Dermis microvascular lymphatic vessel endothelial cell (primary cell): Measurements from ENCODE around the gene GAGE10. TPM values are rescaled to one million over a fixed set of nuclear protein-coding genes. Genes with fewer than 3 reads are reported as not detected.
"Not testable (repeated sequence)": the region's sequence is repeated elsewhere in the genome, so short reads cannot be mapped to it uniquely, and the experiment has no call there.

Experiments
- DNase-seq, 2 donors: peaks; one replicate each; pipeline versions ENCODE4 v3.0.0 to v3.0.0-alpha.2; 2010; ENCODE audit warnings: low read depth in 2 of 2
- total RNA-seq: library from RNA; depleted of rRNA; stranded (reverse); fragments of >200 nt; gene quantifications from 2 replicates; pipeline ENCODE4 v1.2.1, GENCODE V29; 2014

GAGE10 gene
- total RNA-seq, 1 donor from 2014 or later: not detected

DNA sequence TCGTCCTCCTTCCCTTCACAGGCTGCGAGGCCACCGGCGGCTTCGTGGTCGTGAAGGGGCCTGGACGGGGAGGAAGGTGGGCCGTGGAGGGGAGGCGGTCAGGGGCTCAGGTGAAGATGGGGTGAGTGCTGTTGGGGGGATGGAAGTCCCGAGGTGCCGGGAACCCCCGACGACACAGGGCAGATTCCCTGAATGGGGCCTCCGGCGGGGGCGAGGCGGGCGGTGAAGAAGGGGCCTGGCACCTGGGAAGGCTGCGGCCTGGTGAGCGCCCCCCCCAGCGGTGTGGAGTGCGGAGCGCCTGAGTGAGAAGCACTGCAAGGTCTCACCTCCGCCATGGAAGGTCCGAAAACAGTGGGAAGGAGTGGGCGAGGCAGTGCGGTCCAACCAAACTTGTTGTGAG, 18.8 kb downstream of the GAGE10 start:
- DNase-seq: not testable (repeated sequence)

- not testable (repeated sequence) for DNase-seq
These were observed 20.3 kb downstream of the GAGE10 start for GRCh38 chrX:49323735-49324134.

DNA sequence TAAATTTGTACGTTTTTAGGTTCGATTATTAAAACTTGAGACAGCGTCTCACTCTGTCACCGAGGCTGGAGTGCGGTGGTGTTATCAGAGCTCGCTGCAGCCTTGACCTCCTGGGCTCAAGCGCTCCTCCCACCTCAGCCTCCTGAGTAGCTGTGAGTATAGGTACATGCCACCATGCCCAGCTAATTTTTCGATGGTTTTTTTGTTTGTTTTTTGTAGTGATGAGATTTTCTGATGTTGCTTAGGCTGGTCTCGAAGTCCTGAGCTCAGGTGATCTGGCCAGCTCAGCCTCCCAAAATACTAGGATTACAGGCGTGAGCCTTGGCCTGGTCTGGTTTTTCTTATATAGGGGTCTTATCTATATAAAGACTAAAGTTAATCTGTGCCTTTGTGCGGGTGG, 27.0 kb downstream of the GAGE10 start:
- not testable (repeated sequence) for DNase-seq

- not testable (repeated sequence) for DNase-seq
These were observed 27.8 kb downstream of the GAGE10 start, which contains the start of gene GAGE13 for GRCh38 chrX:49331282-49331681. GAGE13 (plus strand) TSS chrX:49331582; CDS start chrX:49332738, 1,156 bp downstream.

DNA sequence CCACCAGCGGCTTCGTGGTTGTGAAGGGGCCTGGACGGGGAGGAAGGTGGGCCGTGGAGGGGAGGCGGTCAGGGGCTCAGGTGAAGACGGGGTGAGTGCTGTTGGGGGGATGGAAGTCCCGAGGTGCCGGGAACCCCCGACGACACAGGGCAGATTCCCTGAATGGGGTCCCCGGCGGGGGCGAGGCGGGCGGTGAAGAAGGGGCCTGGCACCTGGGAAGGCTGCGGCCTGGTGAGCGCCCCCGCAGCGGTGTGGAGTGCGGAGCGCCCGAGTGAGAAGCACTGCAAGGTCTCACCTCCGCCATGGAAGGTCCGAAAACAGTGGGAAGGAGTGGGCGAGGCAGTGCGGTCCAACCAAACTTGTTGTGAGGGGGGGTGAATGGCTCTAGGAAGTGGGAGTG, 28.4 kb downstream of the GAGE10 start:
- DNase-seq: not testable (repeated sequence)

DNA sequence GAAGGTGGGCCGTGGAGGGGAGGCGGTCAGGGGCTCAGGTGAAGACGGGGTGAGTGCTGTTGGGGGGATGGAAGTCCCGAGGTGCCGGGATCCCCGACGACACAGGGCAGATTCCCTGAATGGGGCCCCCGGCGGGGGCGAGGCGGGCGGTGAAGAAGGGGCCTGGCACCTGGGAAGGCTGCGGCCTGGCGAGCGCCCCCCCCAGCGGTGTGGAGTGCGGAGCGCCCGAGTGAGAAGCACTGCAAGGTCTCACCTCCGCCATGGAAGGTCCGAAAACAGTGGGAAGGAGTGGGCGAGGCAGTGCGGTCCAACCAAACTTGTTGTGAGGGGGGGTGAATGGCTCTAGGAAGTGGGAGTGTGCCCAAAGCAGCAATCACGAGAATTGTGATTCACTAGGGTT, 38.0 kb downstream of the GAGE10 start:
- not testable (repeated sequence) for DNase-seq

DNA sequence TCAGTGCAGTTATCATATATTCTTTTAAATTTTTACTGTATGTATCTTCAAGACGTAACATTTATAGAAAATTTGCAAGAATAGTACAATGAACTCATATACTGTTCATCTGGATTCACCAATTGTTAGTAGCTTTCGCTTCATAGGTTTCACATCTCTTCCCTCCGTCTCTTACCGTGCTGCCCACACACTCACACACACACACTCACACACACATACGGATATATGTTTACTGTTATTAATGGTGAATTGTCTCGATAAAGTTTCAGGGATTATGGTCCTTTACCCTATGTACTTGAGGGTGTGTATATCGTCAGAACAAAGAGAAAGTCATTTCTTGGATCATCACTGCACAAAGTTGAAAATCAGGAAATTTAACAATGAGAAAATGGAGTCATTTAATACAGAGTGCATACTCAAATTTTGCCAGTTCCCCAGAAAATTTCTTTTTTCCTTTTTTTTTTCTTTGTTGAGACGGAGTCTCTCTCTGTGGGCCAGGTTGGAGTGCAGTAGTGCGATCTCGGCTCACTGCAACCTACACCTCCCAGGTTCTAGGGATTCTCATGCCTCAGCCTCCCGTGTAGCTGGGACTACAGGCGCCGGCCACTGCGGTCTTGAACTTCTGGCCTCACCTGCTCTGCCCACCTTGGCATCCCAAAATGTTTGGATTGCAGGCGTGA, 41.2 kb downstream of the GAGE10 start:
- not testable (repeated sequence) for DNase-seq

- not testable (repeated sequence) for DNase-seq
These were observed 42.0 kb downstream of the GAGE10 start for GRCh38 chrX:49345402-49345801.

DNA sequence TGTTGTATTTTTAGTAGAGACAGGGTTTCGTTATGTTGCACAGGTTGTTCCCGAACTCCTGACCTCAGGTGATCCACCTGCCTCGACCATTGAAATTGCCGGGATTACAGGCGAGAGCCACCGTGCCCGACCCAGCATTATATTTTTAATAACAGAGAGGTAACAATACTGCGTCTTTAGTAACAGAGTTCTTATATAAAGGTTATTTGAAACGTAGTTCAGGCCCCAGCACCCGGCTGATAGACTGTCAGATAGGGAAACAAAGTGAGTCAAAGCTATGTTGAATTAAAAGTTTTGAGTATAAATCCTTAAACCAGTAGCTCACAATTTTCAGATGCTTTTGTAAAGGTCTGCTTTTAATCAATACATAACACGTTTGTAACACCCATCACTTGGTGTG, 42.7 kb downstream of the GAGE10 start:
- DNase-seq: not testable (repeated sequence)

Other genes with a start within 250 kb of the GAGE10 start
- 0.39 and 1.6 TPM in 2 replicates for gene CCDC120, start 244.6 kb upstream of the GAGE10 start, total RNA-seq
- 2.8 and 5.4 TPM in 2 replicates for gene PRAF2, start 229.6 kb upstream of the GAGE10 start, total RNA-seq
- gene WDR45, start 223.8 kb upstream of the GAGE10 start, total RNA-seq: 16.0 and 18.7 TPM in 2 replicates
- gene GPKOW, start 179.9 kb upstream of the GAGE10 start, total RNA-seq: 16.8 and 19.1 TPM in 2 replicates
- 0.39 and 0.51 TPM in 2 replicates for gene MAGIX, start 140.9 kb upstream of the GAGE10 start, total RNA-seq
- 12.0 and 12.2 TPM in 2 replicates for gene PLP2, start 131.7 kb upstream of the GAGE10 start, total RNA-seq
- gene PRICKLE3, start 117.3 kb upstream of the GAGE10 start, total RNA-seq: 3.0 and 4.4 TPM in 2 replicates
- 0.13 TPM in 2 replicates for gene SYP, start 103.5 kb upstream of the GAGE10 start, total RNA-seq
- under 0.01 TPM in 2 replicates for gene CACNA1F, start 70.3 kb upstream of the GAGE10 start, total RNA-seq
- gene CCDC22, start 68.2 kb upstream of the GAGE10 start, total RNA-seq: 7.6 and 8.5 TPM in 2 replicates
- not detected in 2 replicates for gene FOXP3, start 38.9 kb upstream of the GAGE10 start, total RNA-seq
- 1.0 and 3.2 TPM in 2 replicates for gene PPP1R3F, start 33.9 kb upstream of the GAGE10 start, total RNA-seq
- not detected in 2 replicates for gene GAGE12J, start 18.4 kb downstream of the GAGE10 start, total RNA-seq
- gene GAGE13, start 27.9 kb downstream of the GAGE10 start, total RNA-seq: not detected in 2 replicates
- not detected in 2 replicates for gene GAGE12C, start 228.5 kb downstream of the GAGE10 start, total RNA-seq
- gene GAGE12D, start 238.1 kb downstream of the GAGE10 start, total RNA-seq: not detected in 2 replicates
- gene GAGE12E, start 247.6 kb downstream of the GAGE10 start, total RNA-seq: not detected in 2 replicates